Measurements from ENCODE around the gene ANKLE1.
A peak's percentile ranks its signal among the peaks of the same experiment; 100 is the strongest.

ANKLE1 gene

GRCh38 chr19:17325881-17326594 lies 44.3 kb downstream of the ANKLE1 start:
- no peak for DNase-seq (ENCODE audit: low spot score)

DNA sequence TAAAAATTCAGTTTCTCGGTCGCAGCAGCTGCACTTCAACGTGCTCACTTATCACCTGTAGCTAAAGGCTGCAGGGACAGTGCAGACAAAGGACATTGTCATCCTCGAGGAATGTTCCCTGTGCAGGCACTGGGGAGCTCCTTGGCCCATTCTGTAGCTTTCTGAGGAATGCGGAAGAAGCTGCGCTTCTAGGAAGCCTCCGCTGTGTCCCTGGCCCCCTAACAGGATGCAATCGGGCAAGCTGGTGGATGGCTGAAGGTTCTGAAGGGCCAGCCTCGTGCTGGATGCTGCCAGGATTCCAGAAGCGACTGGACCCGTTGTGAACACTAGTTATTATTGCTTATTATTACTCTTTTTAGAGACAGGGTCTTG lies 44.9 kb downstream of the ANKLE1 start:
- peak; percentile 17 for DNase-seq (ENCODE audit: low spot score)

GRCh38 chr19:17327068-17327653 lies 45.5 kb downstream of the ANKLE1 start:
- DNase-seq (ENCODE audit: low spot score), result no peak

GRCh38 chr19:17327654-17328516 lies 46.2 kb downstream of the ANKLE1 start:
- DNase-seq (ENCODE audit: low spot score), result peak; percentile 90

- DNase-seq (ENCODE audit: low spot score), result peak; percentile 49
Observed at GRCh38 chr19:17328517-17329365, 47.0 kb downstream of the ANKLE1 start.

DNA sequence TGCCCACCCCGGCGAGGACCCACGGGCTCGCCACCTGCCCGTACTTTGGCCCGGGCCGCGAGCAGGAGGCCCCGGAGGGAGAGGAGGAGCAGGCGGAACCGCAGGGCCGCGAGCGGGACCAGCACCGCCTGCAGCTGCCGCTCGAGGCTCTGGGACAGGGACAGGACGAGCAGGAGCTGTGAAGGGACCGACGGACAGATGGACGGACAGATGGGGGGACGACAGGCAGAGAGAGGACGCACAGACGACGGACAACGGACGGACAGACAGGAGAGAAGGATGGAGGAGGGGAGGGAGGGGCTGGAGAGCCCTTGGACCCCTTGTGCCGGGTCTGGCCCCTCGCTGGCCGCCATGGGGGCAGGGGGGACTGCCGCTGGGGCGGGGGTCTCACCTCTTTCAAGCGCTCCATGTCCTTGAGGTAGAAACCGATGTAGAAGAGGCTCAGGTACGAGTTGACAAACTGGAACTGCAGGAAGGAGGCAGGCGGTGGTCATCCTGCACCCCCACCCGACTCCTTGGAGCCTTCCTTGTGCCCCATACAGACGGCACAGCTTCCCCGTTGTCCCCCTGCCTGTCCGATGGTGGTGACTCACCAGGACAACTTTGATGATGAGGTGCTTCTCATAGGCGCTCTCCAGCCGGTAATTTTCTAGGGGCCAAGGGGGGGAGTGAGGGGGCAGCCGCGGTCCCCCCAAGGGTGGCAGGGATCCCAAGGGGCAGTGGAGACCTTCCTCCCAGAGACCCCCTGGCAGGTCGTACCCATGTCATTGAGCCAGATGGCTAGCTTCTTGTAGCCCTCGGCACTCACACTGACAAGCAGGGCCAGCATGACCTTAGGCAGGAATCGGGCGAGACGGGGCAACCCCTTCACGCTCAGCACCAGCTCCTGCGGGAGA lies 47.9 kb downstream of the ANKLE1 start:
- DNase-seq (ENCODE audit: low spot score), result no peak

DNA sequence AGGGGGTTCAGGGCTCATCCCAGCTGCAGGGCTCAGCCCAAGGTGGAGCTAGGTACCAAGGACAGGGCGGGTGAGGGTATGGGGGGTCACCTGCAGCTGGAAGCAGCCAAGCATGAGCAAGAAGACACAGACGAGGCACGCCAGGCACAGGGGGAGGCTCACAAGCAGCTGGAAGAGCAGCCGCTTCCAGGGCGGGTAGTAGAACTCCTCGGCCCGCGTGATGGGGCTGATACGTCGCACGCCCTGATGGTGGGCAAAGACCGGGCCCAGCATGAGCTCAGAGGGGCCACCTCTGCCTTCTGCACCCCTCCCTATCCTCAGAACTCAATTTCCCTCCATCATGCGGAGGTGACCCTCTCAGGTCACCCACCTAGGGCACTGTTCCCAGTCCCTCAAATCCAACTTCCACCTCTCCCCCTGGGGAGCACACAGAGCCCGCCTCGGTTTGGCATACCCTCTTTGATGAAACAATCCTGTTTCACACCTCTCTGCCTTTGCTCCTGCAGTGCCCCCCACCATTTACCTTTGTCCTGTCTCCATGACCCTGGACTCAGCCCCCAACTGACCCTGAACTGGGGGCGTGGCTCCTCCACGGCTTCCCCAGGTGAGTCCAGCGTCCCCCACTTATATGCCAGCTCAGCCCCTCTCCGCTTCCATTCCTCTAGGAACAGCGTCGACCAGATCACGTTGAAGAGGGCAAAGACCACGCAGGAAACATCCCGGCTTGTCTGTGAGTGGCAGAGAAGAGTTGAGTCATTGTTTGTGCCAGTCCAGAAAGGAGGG lies 48.8 kb downstream of the ANKLE1 start:
- no peak for DNase-seq (ENCODE audit: low spot score)

- DNase-seq (ENCODE audit: low spot score), result no peak
Observed at GRCh38 chr19:17331045-17331558, 49.4 kb downstream of the ANKLE1 start.

- no peak for DNase-seq (ENCODE audit: low spot score)
Observed at GRCh38 chr19:17332360-17332676, 50.6 kb downstream of the ANKLE1 start.

DNA sequence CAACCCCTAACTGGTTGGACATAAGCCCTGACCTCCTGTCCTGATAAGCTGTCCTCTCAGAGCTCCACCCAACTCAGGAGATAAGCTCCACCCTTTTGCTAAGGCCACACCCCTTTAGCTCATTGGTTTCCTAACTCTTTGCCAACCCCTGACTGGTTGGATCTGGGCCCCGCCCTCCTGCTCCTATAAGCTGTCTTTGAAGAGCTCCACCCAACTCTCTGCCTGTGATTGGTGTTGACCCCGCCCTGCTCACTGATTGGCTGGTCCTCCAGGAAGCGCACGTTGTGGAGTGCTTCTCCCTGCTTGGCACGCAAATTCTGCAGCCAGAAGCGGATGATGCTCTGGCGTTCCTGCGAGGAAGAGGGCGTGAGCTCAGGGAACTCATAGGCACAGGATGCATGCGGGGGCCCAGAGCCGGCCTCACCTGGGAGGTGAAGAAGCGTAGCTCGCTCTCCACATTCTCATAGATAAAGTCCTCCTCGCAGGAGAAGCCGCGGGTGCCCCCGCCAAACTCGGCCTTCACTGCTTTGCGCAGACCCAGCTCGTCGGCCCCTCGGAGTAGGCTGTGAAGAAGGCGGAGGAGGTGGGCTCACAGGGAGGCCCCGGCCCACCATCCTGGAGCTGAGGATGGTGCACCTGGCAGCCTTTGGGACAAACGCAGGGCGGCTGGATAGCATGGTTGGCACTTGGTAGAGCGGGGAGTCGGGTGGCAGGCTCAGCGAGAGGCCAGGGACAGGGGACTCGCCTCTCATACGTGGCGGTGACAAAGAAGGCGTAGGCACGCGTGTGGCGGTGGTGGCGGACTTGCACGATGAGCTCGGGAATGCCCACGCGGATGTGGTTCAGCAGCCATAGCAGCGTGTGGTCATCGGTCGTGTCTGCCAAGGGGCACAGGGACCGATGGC lies 51.2 kb downstream of the ANKLE1 start:
- peak; percentile 74 for DNase-seq (ENCODE audit: low spot score)

- DNase-seq (ENCODE audit: low spot score), result no peak
Observed at GRCh38 chr19:17333611-17334413, 52.1 kb downstream of the ANKLE1 start.

DNA sequence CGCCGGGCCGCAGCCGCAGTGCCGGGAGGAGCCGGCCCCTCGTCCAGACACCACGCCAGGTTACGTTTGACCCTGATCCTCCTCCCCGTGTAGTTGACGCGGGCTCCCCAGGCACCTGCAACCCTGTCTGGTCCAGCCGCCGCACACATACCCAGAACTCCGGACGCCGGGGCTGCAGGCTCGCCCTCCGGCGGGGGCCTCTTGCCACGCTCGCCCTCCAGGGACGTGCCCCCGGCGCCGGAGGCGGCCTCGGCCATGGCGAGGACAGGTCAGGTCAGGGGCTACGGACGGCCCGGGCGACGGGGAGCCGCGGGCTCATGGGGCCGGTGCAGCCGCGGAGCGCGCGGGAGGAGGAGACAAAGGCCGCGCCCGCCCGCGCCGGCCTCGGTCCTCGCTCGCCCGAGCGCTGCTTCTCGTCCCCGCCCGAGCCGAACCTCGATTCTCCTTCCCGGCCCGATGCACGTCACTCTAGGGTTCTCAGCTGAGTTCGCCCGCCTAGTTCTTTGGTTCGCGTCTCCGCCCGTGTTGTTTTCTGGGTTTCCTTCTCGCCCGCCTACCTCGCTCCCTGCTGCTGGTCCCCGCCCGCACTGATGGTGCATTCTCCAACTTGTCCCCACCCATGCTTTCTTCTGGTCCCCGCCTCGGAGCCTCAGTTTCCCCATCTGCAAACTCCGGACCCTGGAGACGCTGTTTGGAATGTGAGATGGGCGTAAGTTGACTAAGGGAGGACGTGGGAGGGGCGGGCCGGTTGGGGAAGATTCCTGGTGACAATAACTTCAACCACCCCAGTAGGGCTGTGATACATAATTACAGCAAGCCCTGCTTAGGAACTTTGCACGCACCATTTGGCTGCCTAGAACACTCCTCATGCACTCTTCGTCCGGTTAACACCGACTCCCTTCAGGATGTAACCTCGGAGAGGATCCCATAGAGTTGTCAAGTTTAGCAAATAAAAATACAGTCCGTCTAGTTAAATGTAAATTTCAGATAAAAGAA lies 53.0 kb downstream of the ANKLE1 start, which contains the start of gene ANO8:
Gene ANO8 (minus strand): TSS at position 442 of the 996 bp plus-strand sequence. CDS start 185 bp downstream, at position 257.
- DNase-seq (ENCODE audit: low spot score), result peak; percentile 83

DNA sequence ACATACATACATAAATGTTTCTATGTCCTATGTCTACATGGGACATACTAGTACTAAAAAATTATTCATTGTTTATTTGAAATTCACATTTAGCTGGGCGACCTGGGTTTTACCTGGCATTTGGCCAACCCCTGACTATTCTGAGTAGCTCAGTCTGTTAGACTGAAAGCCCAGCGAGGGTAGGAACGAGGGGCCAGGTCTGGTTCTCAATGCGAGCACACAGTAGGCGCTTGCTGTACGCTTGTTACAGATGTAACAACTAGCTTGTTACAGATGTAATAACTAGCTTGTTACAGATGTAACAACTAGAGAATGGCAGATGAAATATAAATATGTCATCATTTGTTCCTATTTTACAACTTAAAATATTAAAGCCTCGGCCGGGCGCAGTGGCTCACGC lies 53.9 kb downstream of the ANKLE1 start:
- no peak for DNase-seq (ENCODE audit: low spot score)

All from iPS-NIHi11 (cell line).